ENCODE data around the gene SPEM2.

- TF ChIP-seq, protein P1, sequence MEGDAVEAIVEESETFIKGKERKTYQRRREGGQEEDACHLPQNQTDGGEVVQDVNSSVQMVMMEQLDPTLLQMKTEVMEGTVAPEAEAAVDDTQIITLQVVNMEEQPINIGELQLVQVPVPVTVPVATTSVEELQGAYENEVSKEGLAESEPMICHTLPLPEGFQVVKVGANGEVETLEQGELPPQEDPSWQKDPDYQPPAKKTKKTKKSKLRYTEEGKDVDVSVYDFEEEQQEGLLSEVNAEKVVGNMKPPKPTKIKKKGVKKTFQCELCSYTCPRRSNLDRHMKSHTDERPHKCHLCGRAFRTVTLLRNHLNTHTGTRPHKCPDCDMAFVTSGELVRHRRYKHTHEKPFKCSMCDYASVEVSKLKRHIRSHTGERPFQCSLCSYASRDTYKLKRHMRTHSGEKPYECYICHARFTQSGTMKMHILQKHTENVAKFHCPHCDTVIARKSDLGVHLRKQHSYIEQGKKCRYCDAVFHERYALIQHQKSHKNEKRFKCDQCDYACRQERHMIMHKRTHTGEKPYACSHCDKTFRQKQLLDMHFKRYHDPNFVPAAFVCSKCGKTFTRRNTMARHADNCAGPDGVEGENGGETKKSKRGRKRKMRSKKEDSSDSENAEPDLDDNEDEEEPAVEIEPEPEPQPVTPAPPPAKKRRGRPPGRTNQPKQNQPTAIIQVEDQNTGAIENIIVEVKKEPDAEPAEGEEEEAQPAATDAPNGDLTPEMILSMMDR (conservative IDR thresholded peaks at IDR 0.05 in 1 of 2, IDR thresholded peaks at IDR 0.05 in 1 of 2; ENCODE audit: low read depth in 1 of 2, low read length in 2 of 2), result no peak
- TF ChIP-seq EZH2 (IDR thresholded peaks at IDR 0.05; ENCODE audit: low read length, missing control alignments), result no peak
Observed at GRCh38 chr17:7466639-7467341, 41.4 kb downstream of the SPEM2 start.

Measured in fibroblast of lung (primary cell).